Endothelial cell (in vitro differentiated cells): Measurements from ENCODE around the gene TMEM125. TPM values are rescaled to one million over a fixed set of nuclear protein-coding genes. Genes with fewer than 3 reads are reported as not detected.

Experiments used
- DNase-seq: peaks from one replicate; pipeline ENCODE4 v3.0.0; 2021; ENCODE audit warnings: low spot score
- H3K27ac Mint-ChIP-seq: one replicate; pipeline ENCODE4 v1.8.0; 2021; ENCODE audit warnings: mixed read lengths, inconsistent platforms; ENCODE audit not compliant: unreplicated experiment
- H3K27me3 Mint-ChIP-seq: one replicate; pipeline ENCODE4 v1.8.0; 2021; ENCODE audit warnings: mild to moderate bottlenecking, moderate library complexity, mixed read lengths, inconsistent platforms; ENCODE audit not compliant: unreplicated experiment
- H3K36me3 Mint-ChIP-seq: one replicate; pipeline ENCODE4 v1.8.0; 2021; ENCODE audit warnings: mild to moderate bottlenecking, low read depth, mixed read lengths, inconsistent platforms; ENCODE audit not compliant: unreplicated experiment
- H3K4me1 Mint-ChIP-seq: one replicate; pipeline ENCODE4 v1.8.0; 2021; ENCODE audit warnings: mild to moderate bottlenecking, mixed read lengths, inconsistent platforms; ENCODE audit not compliant: unreplicated experiment
- H3K4me3 Mint-ChIP-seq: one replicate; pipeline ENCODE4 v1.8.0; 2021; ENCODE audit warnings: mild to moderate bottlenecking, mixed read lengths, inconsistent platforms; ENCODE audit not compliant: unreplicated experiment
- H3K9me3 Mint-ChIP-seq: one replicate; pipeline ENCODE4 v1.8.0; 2021; ENCODE audit warnings: mixed read lengths, inconsistent platforms; ENCODE audit not compliant: unreplicated experiment
- CTCF ChIP-seq: fragments of 200-600 bp; sonication (generic); IDR thresholded peaks from one replicate; pipeline ENCODE4 v1.5.0; 2021; ENCODE audit warnings: antibody characterized with exemption; ENCODE audit not compliant: unreplicated experiment
- total RNA-seq: library from RNA; stranded (reverse); fragmentation: NEBNext Ultra II Directional; extraction: Animal tissue kit (Norgen Biotek cat#: 25700); gene quantifications from one replicate; pipeline ENCODE4 v1.2.1, GENCODE V29; 2021; ENCODE audit not compliant: unreplicated experiment

Gene TMEM125
- total RNA-seq, 1 donor from 2014 or later: 2.7 TPM

GRCh38 chr1:43312663-43313515 lies 43.1 kb downstream of the TMEM125 start:
- Mint-ChIP-seq H3K4me3 (peak overlapping the region; percentile 74), H3K27ac (no peak overlapping the region), H3K9me3 (no peaks in the 10 kb centered on the region), H3K4me1 (peaks cover 24% of the 10 kb centered on the region), H3K36me3 (peaks cover 81% of the 10 kb centered on the region), H3K27me3 (peaks cover 29% of the 10 kb centered on the region)
- no peak for DNase-seq
- no peak for TF ChIP-seq CTCF

- no peak for DNase-seq
- no peak overlapping the region for H3K27ac Mint-ChIP-seq
- TF ChIP-seq CTCF: no peak
- peaks cover 78% of the 10 kb centered on the region for H3K36me3 Mint-ChIP-seq
- H3K4me1 Mint-ChIP-seq: peaks cover 17% of the 10 kb centered on the region
- H3K4me3 Mint-ChIP-seq: no peak overlapping the region
- peaks cover 31% of the 10 kb centered on the region for H3K27me3 Mint-ChIP-seq
- H3K9me3 Mint-ChIP-seq: no peaks in the 10 kb centered on the region
These were observed 44.0 kb downstream of the TMEM125 start for GRCh38 chr1:43313771-43314170.

GRCh38 chr1:43314233-43314632 lies 44.5 kb downstream of the TMEM125 start:
- TF ChIP-seq CTCF: no peak
- Mint-ChIP-seq H3K27me3 (peaks cover 33% of the 10 kb centered on the region), H3K9me3 (no peaks in the 10 kb centered on the region), H3K4me3 (no peak overlapping the region), H3K27ac (no peak overlapping the region), H3K36me3 (peaks cover 78% of the 10 kb centered on the region), H3K4me1 (peaks cover 15% of the 10 kb centered on the region)
- no peak for DNase-seq

- Mint-ChIP-seq H3K36me3 (peaks cover 76% of the 10 kb centered on the region), H3K4me1 (peaks cover 8% of the 10 kb centered on the region), H3K27ac (no peak overlapping the region), H3K27me3 (peaks cover 35% of the 10 kb centered on the region), H3K4me3 (peak overlapping the region; percentile 65), H3K9me3 (no peaks in the 10 kb centered on the region)
- no peak for TF ChIP-seq CTCF
- no peak for DNase-seq
These were observed 45.7 kb downstream of the TMEM125 start for GRCh38 chr1:43315481-43315880.

GRCh38 chr1:43315963-43316737 lies 46.4 kb downstream of the TMEM125 start:
- no peaks in the 10 kb centered on the region for H3K9me3 Mint-ChIP-seq
- H3K27me3 Mint-ChIP-seq: peaks cover 31% of the 10 kb centered on the region
- no peak for TF ChIP-seq CTCF
- no peak for DNase-seq
- H3K36me3 Mint-ChIP-seq: peaks cover 73% of the 10 kb centered on the region
- peak overlapping the region; percentile 56 for H3K4me3 Mint-ChIP-seq
- no peak overlapping the region for H3K27ac Mint-ChIP-seq
- H3K4me1 Mint-ChIP-seq: peaks cover 2% of the 10 kb centered on the region
